Measurements from ENCODE around the gene NIPAL1.

The NIPAL1 gene

DNA sequence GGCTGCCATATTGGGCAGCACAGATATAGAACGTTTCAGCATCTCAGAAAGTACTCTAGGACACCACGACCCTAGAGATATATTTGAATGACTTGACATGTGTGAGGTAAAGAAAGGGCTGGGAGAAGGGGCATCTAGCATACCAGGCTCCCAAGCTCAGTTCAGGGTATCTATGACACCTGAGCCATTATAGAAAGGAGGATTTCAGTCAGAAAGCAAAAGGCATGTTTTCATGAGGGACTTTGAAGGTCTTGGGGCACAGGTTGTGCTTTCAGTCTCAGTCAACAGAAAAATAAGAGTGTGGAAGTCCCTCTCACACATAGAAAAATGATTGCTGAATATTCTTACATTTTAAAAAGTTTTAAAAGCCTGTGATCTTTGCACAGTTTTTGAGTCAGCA, 51.6 kb downstream of the NIPAL1 start:
- no peak for DNase-seq

DNA sequence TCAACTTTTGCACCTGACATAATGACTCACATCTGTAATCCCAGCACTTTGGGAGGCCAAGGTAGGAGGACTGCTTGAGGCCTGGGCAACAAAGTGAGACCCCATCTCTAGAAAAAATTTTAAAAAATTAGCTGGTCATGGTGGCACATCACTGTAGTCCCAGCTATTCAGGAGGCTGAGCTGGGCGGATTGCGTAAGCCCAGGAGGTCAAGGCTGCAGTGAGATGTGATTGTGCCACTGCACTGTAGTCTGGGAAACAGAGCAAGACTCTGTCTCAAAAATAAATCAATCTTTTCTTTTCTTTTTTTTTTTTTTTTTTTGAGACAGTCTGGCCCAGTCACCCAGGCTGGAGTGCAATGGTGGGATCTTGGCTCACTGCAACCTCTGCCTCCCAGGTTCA, 52.5 kb downstream of the NIPAL1 start:
- DNase-seq: no peak

DNA sequence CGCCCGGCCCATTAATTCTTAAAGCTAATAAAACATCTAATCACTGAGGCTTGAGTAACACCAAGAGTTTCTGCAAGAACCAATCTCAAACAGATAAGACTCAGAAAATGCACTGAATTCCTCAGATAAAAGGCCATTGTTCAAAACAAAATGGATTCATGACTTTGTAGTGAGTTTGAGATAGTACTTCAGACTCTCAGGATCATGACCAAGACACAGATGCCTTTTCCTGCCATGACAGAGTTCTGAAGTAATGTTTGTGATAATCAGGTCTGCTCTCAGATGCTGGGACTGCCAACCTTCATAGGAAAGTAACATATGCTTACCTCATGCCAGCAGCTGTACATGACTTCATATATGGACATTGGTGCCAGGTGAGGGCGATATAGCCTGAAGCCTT, 54.6 kb downstream of the NIPAL1 start:
- DNase-seq: no peak

DNA sequence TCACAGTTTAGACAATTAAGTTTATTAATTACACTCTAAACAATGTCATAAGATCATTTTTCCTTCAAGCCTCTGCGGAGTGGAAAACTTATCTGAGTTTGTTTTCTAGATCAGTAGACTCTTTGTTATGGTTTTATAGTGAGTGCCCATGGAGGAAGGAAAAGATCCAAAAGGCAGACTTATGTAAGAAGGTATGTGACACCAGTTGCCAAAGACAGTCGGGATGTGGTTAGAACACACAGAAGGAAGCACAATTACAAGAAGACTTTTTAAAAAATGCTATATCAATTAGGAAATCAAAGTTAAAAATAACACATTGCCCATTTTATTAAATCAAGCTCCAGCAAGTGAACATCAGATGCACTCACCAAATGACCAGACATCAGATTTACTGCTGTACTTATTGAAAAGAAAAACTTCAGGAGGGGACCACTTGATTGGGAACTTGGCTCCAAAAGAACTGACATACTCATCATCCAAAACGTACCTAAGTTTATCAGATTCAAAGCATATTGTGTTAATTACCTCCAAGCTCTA, 57.1 kb downstream of the NIPAL1 start:
- DNase-seq: peak in 1 of 2 experiments; percentile 5

DNA sequence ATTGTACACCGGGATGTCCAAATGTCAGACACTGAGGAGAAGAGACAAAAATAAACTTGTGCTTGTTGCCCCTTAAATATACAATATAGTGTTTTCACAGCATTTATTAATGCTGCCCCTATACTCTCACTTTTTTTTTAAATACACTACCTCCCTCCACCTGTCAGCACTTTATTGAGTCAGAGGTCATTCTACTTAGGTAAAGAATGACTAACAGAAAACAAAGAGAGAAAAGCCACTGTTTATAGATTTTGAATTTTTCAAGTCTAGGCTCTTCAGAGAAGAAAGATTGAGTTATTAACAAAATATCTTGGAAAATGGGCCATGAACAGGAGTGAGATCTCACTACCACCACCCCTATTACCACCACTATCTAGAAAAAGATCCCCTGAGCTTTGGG, 58.1 kb downstream of the NIPAL1 start:
- DNase-seq: no peak

DNA sequence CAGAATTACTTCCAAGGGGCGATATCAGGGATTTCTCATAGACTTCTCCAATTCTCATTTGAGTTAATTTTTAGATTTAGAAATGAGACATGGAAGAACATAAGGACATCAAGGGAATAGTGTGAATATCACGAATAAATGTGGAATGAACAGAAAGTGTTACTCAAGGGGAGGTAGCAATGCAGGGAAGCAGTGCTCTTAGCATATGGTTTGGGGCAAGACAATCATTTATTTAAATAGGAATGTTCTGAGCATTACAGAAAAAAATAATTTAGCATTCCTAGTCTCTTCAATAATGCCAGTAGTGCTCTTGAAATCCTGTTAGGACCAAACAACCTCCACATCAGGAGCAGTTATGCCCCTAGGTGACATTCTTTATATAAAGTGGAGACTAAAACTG, 61.9 kb downstream of the NIPAL1 start:
- DNase-seq: no peak

DNA sequence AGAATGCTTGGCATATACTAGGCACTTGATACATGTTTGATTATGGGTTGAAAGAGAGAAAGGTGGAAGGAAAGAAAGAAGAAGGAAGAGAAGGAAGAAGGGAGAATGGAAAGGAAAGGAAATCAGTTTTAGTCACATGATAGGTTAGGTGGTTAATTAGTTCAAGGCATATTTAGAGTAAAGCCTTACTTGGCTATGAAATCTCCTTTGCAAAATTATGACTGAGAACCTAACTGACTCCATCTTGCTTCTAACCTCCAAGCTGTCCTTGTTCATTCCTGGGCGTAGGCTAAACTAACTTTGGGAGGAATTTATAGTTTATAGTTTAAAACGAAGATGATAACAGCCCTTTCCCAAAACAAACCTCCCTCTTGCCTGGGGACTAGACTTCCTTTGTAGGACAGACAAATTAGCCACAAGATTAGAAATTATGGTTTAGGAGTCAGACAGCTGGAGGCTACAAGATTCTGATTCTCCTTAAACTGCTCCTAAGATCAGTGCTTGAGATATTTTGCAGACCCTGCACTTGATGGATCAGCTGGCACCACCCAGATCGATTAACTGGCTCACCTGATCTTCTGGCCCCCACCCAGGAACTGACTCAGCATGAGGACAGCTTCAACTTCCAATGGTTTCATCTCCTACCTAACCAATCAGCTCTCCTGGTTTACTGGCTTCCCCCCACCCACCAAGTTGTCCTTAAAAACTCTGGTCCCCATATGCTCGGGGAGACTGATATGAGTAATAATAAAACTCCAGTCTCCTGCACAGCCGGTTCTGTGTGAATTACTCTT, 62.5 kb downstream of the NIPAL1 start:
- no peak for DNase-seq

DNA sequence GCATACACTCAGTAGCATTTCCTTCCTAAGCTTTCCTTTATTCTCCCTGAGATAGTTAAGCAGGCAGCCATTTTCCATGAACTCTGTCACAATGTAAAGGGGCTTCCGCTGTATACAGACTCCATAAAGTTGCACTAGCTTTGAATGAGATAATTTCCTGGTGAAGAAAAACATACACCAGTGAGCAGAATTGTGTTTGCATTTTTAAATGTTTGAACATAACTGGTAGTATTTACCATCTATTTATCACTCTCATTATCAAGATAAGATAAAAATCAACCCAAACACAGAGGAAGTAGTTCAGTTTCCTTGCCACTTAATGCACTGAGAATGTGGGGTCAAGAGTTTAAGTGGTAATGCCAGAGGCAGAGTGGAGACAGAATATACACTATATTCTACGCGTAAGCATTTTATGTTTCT, 63.4 kb downstream of the NIPAL1 start:
- no peak for DNase-seq

DNA sequence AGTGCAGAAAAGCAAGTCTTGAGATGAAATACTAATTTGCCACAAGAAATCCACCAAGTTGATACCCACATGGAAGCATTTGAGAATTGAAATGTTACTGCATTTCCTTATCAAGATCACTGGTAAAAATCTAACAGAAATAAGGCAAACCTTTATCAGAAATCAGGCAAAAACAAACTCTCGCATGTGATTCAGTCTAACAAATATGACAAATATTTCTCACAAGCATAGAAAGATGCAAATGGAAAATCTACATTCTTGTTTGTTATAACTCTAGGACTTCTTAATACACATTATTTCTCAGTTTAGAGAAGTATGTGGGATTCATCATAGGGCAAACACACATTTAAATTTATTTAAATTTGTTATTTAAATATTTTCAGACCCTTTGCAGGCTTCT, 64.6 kb downstream of the NIPAL1 start:
- no peak for DNase-seq

DNA sequence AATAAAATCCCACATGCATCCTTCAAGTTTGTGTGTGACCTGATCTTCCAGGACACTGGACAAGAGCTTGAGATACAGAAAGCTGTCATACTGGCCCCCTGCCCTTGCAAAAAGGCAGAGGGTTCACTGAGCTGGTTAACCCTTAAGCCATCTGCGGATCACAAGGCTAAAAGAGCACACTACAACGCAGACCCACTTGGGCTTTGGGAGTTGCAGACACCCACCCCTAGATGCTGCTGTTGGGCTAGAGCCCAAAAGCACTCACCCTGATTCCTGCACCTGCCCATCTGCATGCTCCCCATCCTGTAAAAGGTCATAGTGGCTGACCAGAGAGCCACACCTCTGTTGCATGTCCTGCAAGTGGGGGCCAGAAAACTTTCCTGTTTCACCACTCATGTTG, 66.4 kb downstream of the NIPAL1 start:
- no peak for DNase-seq

DNA sequence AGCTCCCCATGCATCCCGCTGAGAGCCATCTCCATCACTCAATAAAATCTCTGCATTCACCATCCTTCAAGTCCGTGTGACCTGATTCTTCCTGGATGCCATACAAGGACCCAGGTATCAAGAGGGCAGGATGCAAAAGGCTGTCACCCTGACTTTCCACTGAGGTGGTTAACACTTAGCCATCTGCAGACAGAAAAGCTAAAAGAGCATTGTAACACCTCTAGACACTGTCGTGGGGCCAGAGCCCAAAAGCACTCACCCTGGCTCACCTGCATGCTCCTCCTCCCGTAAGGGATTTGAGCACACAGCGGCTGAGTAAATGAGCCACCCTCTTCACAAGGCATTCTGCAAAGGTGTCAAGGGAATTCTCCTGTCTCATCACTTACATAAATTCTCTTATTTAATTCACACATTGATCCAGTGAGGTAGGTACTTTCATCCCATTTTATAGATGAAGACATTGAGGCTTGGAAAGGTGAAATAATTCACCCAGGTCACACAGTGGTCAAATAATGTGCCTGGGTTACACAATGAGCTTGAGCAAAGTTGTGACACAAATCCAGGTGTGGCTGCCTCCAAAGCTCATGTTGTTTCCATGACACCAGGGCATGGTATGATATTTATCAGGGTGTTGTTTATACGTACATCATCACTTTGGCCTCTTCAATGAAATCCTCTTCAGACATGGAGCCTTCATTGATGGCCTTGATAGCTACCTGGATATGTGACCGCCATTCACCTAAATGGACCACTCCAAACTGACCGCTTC, 69.4 kb downstream of the NIPAL1 start:
- no peak for DNase-seq
